ENCODE measurements around the gene CENPM.

DNA sequence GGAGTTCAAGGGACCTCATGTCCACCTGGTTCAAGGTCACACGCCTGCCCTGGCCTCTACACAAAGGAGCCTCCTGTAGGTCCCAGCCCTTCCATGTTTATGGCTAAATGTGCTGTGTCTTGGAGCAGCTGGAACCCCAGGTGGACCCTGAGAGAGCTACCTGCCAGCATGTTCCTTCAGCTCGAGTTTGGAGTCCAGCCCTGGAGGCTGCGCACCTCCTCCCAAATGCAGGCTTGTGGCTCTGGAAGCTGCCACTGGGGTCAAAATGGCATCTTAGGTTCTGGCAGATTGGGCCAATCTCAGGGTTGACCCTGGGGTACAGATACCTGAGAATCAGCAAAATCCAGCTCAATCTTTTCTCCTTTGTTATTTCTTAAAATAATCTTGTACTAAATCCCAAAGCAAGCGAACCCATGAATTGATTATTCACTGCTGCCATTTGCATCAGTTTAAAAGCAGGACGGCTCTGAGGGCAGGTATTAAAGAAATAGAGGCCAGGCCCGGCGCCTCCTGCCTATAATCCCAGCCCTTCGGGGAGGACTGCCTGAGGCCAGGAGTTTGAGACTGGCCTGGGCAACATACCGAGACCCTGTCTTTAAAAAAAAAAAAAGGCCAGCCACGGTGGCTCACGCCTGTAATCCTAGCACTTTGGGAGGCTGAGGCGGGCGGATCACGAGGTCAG, 23.2 kb downstream of the CENPM start:
- no peak for TF ChIP-seq CTCF (optimal IDR thresholded peaks at IDR 0.05 in 1 of 3, IDR thresholded peaks at IDR 0.05 in 1 of 3, conservative IDR thresholded peaks at IDR 0.05 in 1 of 3; ENCODE audit: extremely low read depth in 1 of 3, insufficient read depth in 2 of 3, low read length in 3 of 3)
- TF ChIP-seq EZH2 (IDR thresholded peaks at IDR 0.05; ENCODE audit: low read length), result no peak
